NCI-H526 (cell line): ENCODE data around the gene MAP3K20.
"Not testable (repeated sequence)": the region's sequence is repeated elsewhere in the genome, so short reads cannot be mapped to it uniquely, and the experiment has no call there.

Source experiments
- DNase-seq, 2 experiments: peaks; one replicate each; lab custom pipeline; 2025; lab: John Stamatoyannopoulos, UW

Gene MAP3K20

GRCh38 chr2:173075781-173076580, at the start of gene MAP3K20:
TSS of gene MAP3K20 (plus strand) at chr2:173075846. CDS start at chr2:173091032, 15,186 bp downstream.
- DNase-seq = peak; percentile 46 to 87

- DNase-seq = no peak
Measured at GRCh38 chr2:173026479-173026878, 49.2 kb upstream of the MAP3K20 start.

- peak; percentile 60 to 91 for DNase-seq
Measured at GRCh38 chr2:173027181-173028128, 48.2 kb upstream of the MAP3K20 start.

- no peak for DNase-seq
Measured at GRCh38 chr2:173028141-173028540, 47.5 kb upstream of the MAP3K20 start.

- no peak for DNase-seq
Measured at GRCh38 chr2:173028671-173029070, 47.0 kb upstream of the MAP3K20 start.

GRCh38 chr2:173030561-173031490, 44.8 kb upstream of the MAP3K20 start:
- no peak for DNase-seq

- no peak for DNase-seq
Measured at GRCh38 chr2:173032032-173032431, 43.6 kb upstream of the MAP3K20 start.

GRCh38 chr2:173033084-173033483, 42.6 kb upstream of the MAP3K20 start:
- DNase-seq = no peak

GRCh38 chr2:173034143-173034542, 41.5 kb upstream of the MAP3K20 start:
- DNase-seq = no peak

- DNase-seq = no peak
Measured at GRCh38 chr2:173037245-173038120, 38.2 kb upstream of the MAP3K20 start.

- not testable (repeated sequence) for DNase-seq
Measured at GRCh38 chr2:173038257-173038656, 37.4 kb upstream of the MAP3K20 start.

- DNase-seq = no peak
Measured at GRCh38 chr2:173040729-173041128, 34.9 kb upstream of the MAP3K20 start.

- DNase-seq = no peak
Measured at GRCh38 chr2:173043476-173043875, 32.2 kb upstream of the MAP3K20 start.

GRCh38 chr2:173043897-173044519, 31.6 kb upstream of the MAP3K20 start:
- DNase-seq = peak; percentile 35 to 69

GRCh38 chr2:173044686-173045085, 31.0 kb upstream of the MAP3K20 start:
- no peak for DNase-seq

GRCh38 chr2:173045181-173045580, 30.5 kb upstream of the MAP3K20 start:
- DNase-seq = no peak

GRCh38 chr2:173048522-173048896, 27.1 kb upstream of the MAP3K20 start:
- DNase-seq = no peak

- DNase-seq = no peak
Measured at GRCh38 chr2:173048897-173049661, 26.6 kb upstream of the MAP3K20 start.

GRCh38 chr2:173049831-173050230, 25.8 kb upstream of the MAP3K20 start:
- no peak for DNase-seq
